ENCODE data around the gene AP1S2. TPM values are rescaled to one million over a fixed set of nuclear protein-coding genes. Genes with fewer than 3 reads are reported as not detected.

Gene AP1S2
- total RNA-seq, 1 experiment from 2014 or later, result 367 TPM

GRCh38 chrX:15882704-15883539, 28.3 kb upstream of the AP1S2 start:
- H3K4ac ChIP-seq (ENCODE audit: low read depth, low read length), result no peak overlapping the region
- no peak overlapping the region for H3K4me3 Mint-ChIP-seq
- whole genome bisulfite sequencing (ENCODE audit: extremely low coverage, insufficient read length, low lambda C conversion rate), result no CpG with 5 or more reads among the region's 5 CpGs

More at GRCh38 chrX:15882704-15883539, 28.3 kb upstream of the AP1S2 start:
- H4K5ac ChIP-seq (ENCODE audit: insufficient read length, low read depth, low read length), result no peak overlapping the region
- peaks cover 33 to 38% of the 10 kb centered on the region in 2 experiments for H3K4me1 Mint-ChIP-seq
- no peak overlapping the region for H4K8ac ChIP-seq (replicated peaks; ENCODE audit: insufficient read length, low read depth, low read length)
- H3K27ac Mint-ChIP-seq, result peak overlapping the region in 1 of 3 experiments; percentile 11; a peak in 2 of 7 replicates
- H3K14ac ChIP-seq (ENCODE audit: insufficient read depth, low read length), result no peak overlapping the region
- no peak overlapping the region for H2BK12ac ChIP-seq (ENCODE audit: insufficient read length, low read depth, low read length)
- no peak for DNase-seq
- no peak overlapping the region for H2BK15ac ChIP-seq (ENCODE audit: low read depth, low read length)
- no peak overlapping the region for H3K18ac ChIP-seq (ENCODE audit: insufficient read length, low read depth, low read length)
- H3K4me2 ChIP-seq (ENCODE audit: insufficient read depth, insufficient read length, low read length), result no peak overlapping the region
- no peaks in the 10 kb centered on the region for H4K20me1 ChIP-seq (ENCODE audit: control insufficient read depth, insufficient read depth, insufficient read length)
- H3K79me2 ChIP-seq (ENCODE audit: insufficient read depth, low read length), result no peaks in the 10 kb centered on the region
- no peak overlapping the region for H3K23ac ChIP-seq (ENCODE audit: insufficient read length, low read depth, low read length)
- H3K27me3 ChIP-seq (ENCODE audit: insufficient read depth, low read length), result no peaks in the 10 kb centered on the region
- H3K9me3 ChIP-seq (ENCODE audit: control insufficient read depth, low read depth, low read length), result no peaks in the 10 kb centered on the region
- H2BK5ac ChIP-seq (ENCODE audit: insufficient read length, low read length), result no peak overlapping the region
- H4K91ac ChIP-seq (ENCODE audit: insufficient read length, low read depth, low read length), result no peak overlapping the region
- no peak overlapping the region for H3K56ac ChIP-seq (ENCODE audit: insufficient read length, low read depth, low read length)
- peaks cover 21 to 22% of the 10 kb centered on the region in 2 experiments for H3K9me3 Mint-ChIP-seq
- peaks cover 3% of the 10 kb centered on the region; the same call in 1 of the 2 replicates for H3K4me1 ChIP-seq (ENCODE audit: insufficient read depth, low read length)
- H3K9ac ChIP-seq (ENCODE audit: extremely low read depth, insufficient read length, low read length), result no peak overlapping the region
- no peak for TF ChIP-seq CTCF (conservative IDR thresholded peaks at IDR 0.05)
- H3K79me1 ChIP-seq (ENCODE audit: insufficient read depth, low read depth, low read length, poor library complexity, severe bottlenecking), result no peaks in the 10 kb centered on the region
- no peak overlapping the region for H3T11ph ChIP-seq (ENCODE audit: low read length)
- H3K36me3 Mint-ChIP-seq (ENCODE audit: insufficient read depth in 1 of 3, low read depth in 3 of 3), result peaks cover 11 to 30% (median 13%) of the 10 kb centered on the region in 3 experiments
- H2BK120ac ChIP-seq (ENCODE audit: low read depth, low read length, poor library complexity, severe bottlenecking), result no peak overlapping the region
- no peak overlapping the region for H2AFZ ChIP-seq (ENCODE audit: low read length)
- H3K27me3 Mint-ChIP-seq (ENCODE audit: low read depth), result no peaks in the 10 kb centered on the region
- H2BK20ac ChIP-seq (ENCODE audit: low read depth, low read length, poor library complexity, severe bottlenecking), result no peak overlapping the region
- H3K27ac ChIP-seq (ENCODE audit: insufficient read length, low read depth, low read length), result no peak overlapping the region
- H3K23me2 ChIP-seq (ENCODE audit: insufficient read length, low read depth, low read length, poor library complexity, severe bottlenecking), result no peaks in the 10 kb centered on the region
- no peak overlapping the region for H2AK5ac ChIP-seq (ENCODE audit: insufficient read length, low read length)
